ENCODE results near the gene DIRAS2.

The DIRAS2 gene

GRCh38 chr9:90629354-90629753, 13.3 kb downstream of the DIRAS2 start:
- no peak for TF ChIP-seq FOXP2 (optimal IDR thresholded peaks at IDR 0.05; ENCODE audit: borderline replicate concordance, extremely low read depth, extremely low read length, insufficient read depth)
- no peak for TF ChIP-seq SIN3A (IDR thresholded peaks at IDR 0.05; ENCODE audit: borderline replicate concordance, insufficient read depth, low read length)
- no peak for TF ChIP-seq POLR2AphosphoS5 (IDR thresholded peaks at IDR 0.05; ENCODE audit: low read depth, low read length)
- no peak for TF ChIP-seq TAF1 (IDR thresholded peaks at IDR 0.05; ENCODE audit: borderline replicate concordance, insufficient read depth, low read length)
- TF ChIP-seq REST (IDR thresholded peaks at IDR 0.05; ENCODE audit: insufficient read depth in 1 of 2, low read depth in 2 of 2, low read length in 2 of 2): no peak

- no peak for TF ChIP-seq SIN3A (IDR thresholded peaks at IDR 0.05; ENCODE audit: borderline replicate concordance, insufficient read depth, low read length)
- TF ChIP-seq POLR2AphosphoS5 (IDR thresholded peaks at IDR 0.05; ENCODE audit: low read depth, low read length): no peak
- no peak for TF ChIP-seq REST (IDR thresholded peaks at IDR 0.05; ENCODE audit: insufficient read depth in 1 of 2, low read depth in 2 of 2, low read length in 2 of 2)
Observed at GRCh38 chr9:90616806-90617205, 25.8 kb downstream of the DIRAS2 start.

DNA sequence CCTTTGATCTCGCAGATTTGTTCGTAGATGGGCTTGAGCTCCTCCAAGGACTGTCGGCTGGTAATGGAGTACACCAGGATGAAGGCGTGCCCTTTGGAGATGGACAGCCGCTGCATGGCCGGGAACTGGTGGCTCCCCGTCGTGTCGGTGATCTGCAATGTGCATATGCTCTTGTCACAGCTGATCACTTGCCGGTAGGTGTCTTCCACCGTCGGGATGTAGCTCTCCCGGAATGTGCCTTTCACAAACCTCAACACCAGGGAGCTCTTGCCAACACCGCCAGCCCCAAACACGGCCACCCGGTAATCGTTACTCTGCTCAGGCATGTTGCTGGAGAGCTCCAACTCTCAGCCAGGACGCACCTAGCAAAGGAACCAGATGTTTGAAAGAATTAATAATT, 29.1 kb downstream of the DIRAS2 start:
- TF ChIP-seq TAF1 (IDR thresholded peaks at IDR 0.05; ENCODE audit: borderline replicate concordance, insufficient read depth, low read length) (no peak), FOXP2 (optimal IDR thresholded peaks at IDR 0.05; ENCODE audit: borderline replicate concordance, extremely low read depth, extremely low read length, insufficient read depth) (no peak), REST (IDR thresholded peaks at IDR 0.05; ENCODE audit: insufficient read depth in 1 of 2, low read depth in 2 of 2, low read length in 2 of 2) (no peak), POLR2AphosphoS5 (IDR thresholded peaks at IDR 0.05; ENCODE audit: low read depth, low read length) (no peak), SIN3A (IDR thresholded peaks at IDR 0.05; ENCODE audit: borderline replicate concordance, insufficient read depth, low read length) (no peak)

GRCh38 chr9:90612957-90613356, 29.7 kb downstream of the DIRAS2 start:
- TF ChIP-seq FOXP2 (optimal IDR thresholded peaks at IDR 0.05; ENCODE audit: borderline replicate concordance, extremely low read depth, extremely low read length, insufficient read depth): no peak

DNA sequence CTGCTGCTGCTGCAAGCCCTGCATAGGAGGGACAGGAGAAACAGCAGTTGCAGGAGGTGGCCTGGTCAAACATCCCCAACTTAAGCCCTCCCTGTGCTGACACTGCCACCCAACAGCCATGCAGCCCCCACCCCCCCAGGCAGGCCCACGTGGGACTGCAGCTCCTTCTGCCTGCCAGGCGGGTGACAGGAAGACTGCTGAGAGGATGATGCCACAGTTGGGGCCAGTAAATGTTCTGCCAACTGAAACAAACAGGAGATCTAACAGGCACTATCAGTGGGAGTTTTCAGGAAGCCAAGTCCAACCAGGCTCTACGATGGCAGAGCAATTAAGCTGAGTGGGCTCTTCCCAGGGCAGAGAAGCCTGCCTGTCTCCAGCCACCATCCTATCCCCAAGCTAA, 31.1 kb downstream of the DIRAS2 start:
- no peak for TF ChIP-seq REST (IDR thresholded peaks at IDR 0.05; ENCODE audit: insufficient read depth in 1 of 2, low read depth in 2 of 2, low read length in 2 of 2)
- TF ChIP-seq SIN3A (IDR thresholded peaks at IDR 0.05; ENCODE audit: borderline replicate concordance, insufficient read depth, low read length): no peak
- TF ChIP-seq FOXP2 (optimal IDR thresholded peaks at IDR 0.05; ENCODE audit: borderline replicate concordance, extremely low read depth, extremely low read length, insufficient read depth): no peak
- no peak for TF ChIP-seq POLR2AphosphoS5 (IDR thresholded peaks at IDR 0.05; ENCODE audit: low read depth, low read length)
- no peak for TF ChIP-seq TAF1 (IDR thresholded peaks at IDR 0.05; ENCODE audit: borderline replicate concordance, insufficient read depth, low read length)
